Measurements from ENCODE around the gene LRRC34.

Gene LRRC34
- 0.12 to 0.31 (median 0.21) reads per million in 4 donors for total RNA-seq

- DNase-seq: peak; percentile 28 to 76 (median 37)
Measured at GRCh38 chr3:169812332-169813235, at the start of gene LRRC34, which contains the start of gene LRRIQ4. LRRC34 (minus strand) TSS chr3:169812904; CDS start chr3:169812548, 356 bp downstream. LRRIQ4 (plus strand) TSS chr3:169812870; CDS start chr3:169821922, 9,052 bp downstream.

GRCh38 chr3:169861871-169862270 lies 49.2 kb upstream of the LRRC34 start:
- DNase-seq: no peak

- DNase-seq: no peak
Measured at GRCh38 chr3:169857811-169858210, 45.1 kb upstream of the LRRC34 start.

GRCh38 chr3:169855514-169855913 lies 42.8 kb upstream of the LRRC34 start:
- DNase-seq: no peak

- DNase-seq: no peak
Measured at GRCh38 chr3:169850618-169851017, 37.9 kb upstream of the LRRC34 start.

- DNase-seq: no peak
Measured at GRCh38 chr3:169848741-169849140, 36.0 kb upstream of the LRRC34 start.

- no peak for DNase-seq
Measured at GRCh38 chr3:169847896-169848295, 35.2 kb upstream of the LRRC34 start.

GRCh38 chr3:169846458-169847193 lies 33.9 kb upstream of the LRRC34 start:
- no peak for DNase-seq

GRCh38 chr3:169842960-169843359 lies 30.3 kb upstream of the LRRC34 start:
- no peak for DNase-seq

GRCh38 chr3:169841171-169841570 lies 28.5 kb upstream of the LRRC34 start:
- DNase-seq: no peak

GRCh38 chr3:169838511-169839030 lies 25.9 kb upstream of the LRRC34 start:
- DNase-seq: no peak

- DNase-seq: no peak
Measured at GRCh38 chr3:169836942-169837275, 24.2 kb upstream of the LRRC34 start.

GRCh38 chr3:169836078-169836941 lies 23.6 kb upstream of the LRRC34 start:
- no peak for DNase-seq

- no peak for DNase-seq
Measured at GRCh38 chr3:169835533-169835932, 22.8 kb upstream of the LRRC34 start.

GRCh38 chr3:169827712-169828111 lies 15.0 kb upstream of the LRRC34 start:
- DNase-seq: no peak

GRCh38 chr3:169825316-169825715 lies 12.6 kb upstream of the LRRC34 start:
- DNase-seq: no peak

GRCh38 chr3:169822983-169823382 lies 10.3 kb upstream of the LRRC34 start:
- DNase-seq: no peak

GRCh38 chr3:169822540-169822939 lies 9.8 kb upstream of the LRRC34 start:
- no peak for DNase-seq

- DNase-seq: no peak
Measured at GRCh38 chr3:169822091-169822490, 9.4 kb upstream of the LRRC34 start.

GRCh38 chr3:169818316-169818715 lies 5.6 kb upstream of the LRRC34 start:
- DNase-seq: no peak

GRCh38 chr3:169815590-169816150 lies 3.0 kb upstream of the LRRC34 start:
- DNase-seq: no peak

Measured in T-helper 1 cell (primary cell).